Lower leg skin (tissue), 4 donors: ENCODE results near the gene PPP2R2B. TPM values are rescaled to one million over a fixed set of nuclear protein-coding genes. Genes with fewer than 3 reads are reported as not detected.

Experiments used
- DNase-seq, 2 donors: peaks; one replicate each; pipeline ENCODE4 v3.0.0-alpha.2; 2019; ENCODE audit warnings: low spot score in 2 of 2
- H3K4me3 ChIP-seq: fragments of 200-600 bp; sonication (generic); 2 replicates; pipeline ENCODE4 v1.5.1; 2017; ENCODE audit warnings: mild to moderate bottlenecking, low read depth; ENCODE audit not compliant: poor library complexity, severe bottlenecking
- POLR2A ChIP-seq, 2 donors: fragments of 450-650 bp; IDR thresholded peaks; one replicate each; pipeline ENCODE4 v1.6.1; 2016 to 2017; ENCODE audit warnings: antibody characterized with exemption in 2 of 2, mild to moderate bottlenecking in 1 of 2, moderate library complexity in 1 of 2
- WGBS, 2 donors: methylation state at CpG; one replicate each; pipeline ENCODE4 v1.1.5; 2018; 5-methylcytosine and 5-hydroxymethylcytosine counted together
- intact Hi-C: fragments of 100-400 bp; cut with DNase I; formaldehyde crosslinking; loops from one replicate; pipeline ENCODE4 v1.15.0; 2023; ENCODE audit warnings: low total_unique reads
- total RNA-seq, 4 donors: library from RNA; depleted of rRNA; stranded (reverse); fragments of >200 nt; gene quantifications; one replicate each; pipeline ENCODE4 v1.1.0, GENCODE V29; 2016
- TF ChIP-seq, protein P1 (sequence below), 3 donors: fragments of 450-650 bp; IDR thresholded peaks; one replicate each; pipeline ENCODE4 v1.5.1; 2016; ENCODE audit warnings: antibody characterized with exemption in 3 of 3, mild to moderate bottlenecking in 3 of 3, moderate library complexity in 2 of 3

Gene PPP2R2B
- total RNA-seq, 4 donors from 2014 or later, result 3.7 to 8.4 (median 4.5) TPM

- DNase-seq, result no peak
- H3K4me3 ChIP-seq, result no peak overlapping the region
- 69 to 73% methylated on average over 3 of the region's 3 CpGs for WGBS, 2 donors
- TF ChIP-seq, protein P1, sequence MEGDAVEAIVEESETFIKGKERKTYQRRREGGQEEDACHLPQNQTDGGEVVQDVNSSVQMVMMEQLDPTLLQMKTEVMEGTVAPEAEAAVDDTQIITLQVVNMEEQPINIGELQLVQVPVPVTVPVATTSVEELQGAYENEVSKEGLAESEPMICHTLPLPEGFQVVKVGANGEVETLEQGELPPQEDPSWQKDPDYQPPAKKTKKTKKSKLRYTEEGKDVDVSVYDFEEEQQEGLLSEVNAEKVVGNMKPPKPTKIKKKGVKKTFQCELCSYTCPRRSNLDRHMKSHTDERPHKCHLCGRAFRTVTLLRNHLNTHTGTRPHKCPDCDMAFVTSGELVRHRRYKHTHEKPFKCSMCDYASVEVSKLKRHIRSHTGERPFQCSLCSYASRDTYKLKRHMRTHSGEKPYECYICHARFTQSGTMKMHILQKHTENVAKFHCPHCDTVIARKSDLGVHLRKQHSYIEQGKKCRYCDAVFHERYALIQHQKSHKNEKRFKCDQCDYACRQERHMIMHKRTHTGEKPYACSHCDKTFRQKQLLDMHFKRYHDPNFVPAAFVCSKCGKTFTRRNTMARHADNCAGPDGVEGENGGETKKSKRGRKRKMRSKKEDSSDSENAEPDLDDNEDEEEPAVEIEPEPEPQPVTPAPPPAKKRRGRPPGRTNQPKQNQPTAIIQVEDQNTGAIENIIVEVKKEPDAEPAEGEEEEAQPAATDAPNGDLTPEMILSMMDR (IDR thresholded peaks at IDR 0.05), result no peak
- no peak for TF ChIP-seq POLR2A (IDR thresholded peaks at IDR 0.05)
- intact Hi-C loops, result no loop called here
These were observed 243.1 kb downstream of the PPP2R2B start for GRCh38 chr5:146635443-146635842.

DNA sequence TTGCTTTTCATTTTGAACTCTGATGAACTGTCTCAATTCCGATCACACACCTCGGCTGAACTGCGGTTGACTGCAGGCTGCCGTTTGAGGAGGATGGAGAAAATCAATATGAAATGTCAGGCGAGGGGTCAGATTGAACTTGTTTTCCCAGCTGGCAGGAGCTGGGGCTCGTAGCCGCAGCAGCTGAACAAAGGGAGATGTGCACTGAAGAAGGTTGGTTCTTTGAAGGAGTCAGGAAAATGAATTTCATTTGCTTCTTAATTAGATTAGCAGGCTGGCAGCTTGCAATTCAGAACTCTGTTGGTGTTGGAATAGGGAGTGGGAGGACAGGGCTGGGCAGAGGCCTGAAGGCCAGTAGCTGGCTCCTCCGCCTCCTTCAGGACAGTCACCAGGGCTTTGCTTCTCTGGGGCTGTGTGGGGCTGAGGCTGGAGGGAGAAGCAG lies 245.2 kb downstream of the PPP2R2B start:
- DNase-seq, result no peak
- intact Hi-C loops, result no loop called here
- WGBS, 2 donors, result 80% methylated on average over 8 of the region's 8 CpGs

GRCh38 chr5:146632620-146633322 lies 245.8 kb downstream of the PPP2R2B start:
- TF ChIP-seq POLR2A (IDR thresholded peaks at IDR 0.05), result no peak
- TF ChIP-seq, protein P1 (IDR thresholded peaks at IDR 0.05), result no peak
- H3K4me3 ChIP-seq, result no peak overlapping the region
- 84 to 85% methylated on average over 8 of the region's 8 CpGs for WGBS, 2 donors
- DNase-seq, result no peak
- intact Hi-C loops, result no loop called here

More for the DNA sequence above, 245.2 kb downstream of the PPP2R2B start:
- no peak overlapping the region for H3K4me3 ChIP-seq
- TF ChIP-seq, protein P1 (IDR thresholded peaks at IDR 0.05), result no peak
- TF ChIP-seq POLR2A (IDR thresholded peaks at IDR 0.05), result no peak

DNA sequence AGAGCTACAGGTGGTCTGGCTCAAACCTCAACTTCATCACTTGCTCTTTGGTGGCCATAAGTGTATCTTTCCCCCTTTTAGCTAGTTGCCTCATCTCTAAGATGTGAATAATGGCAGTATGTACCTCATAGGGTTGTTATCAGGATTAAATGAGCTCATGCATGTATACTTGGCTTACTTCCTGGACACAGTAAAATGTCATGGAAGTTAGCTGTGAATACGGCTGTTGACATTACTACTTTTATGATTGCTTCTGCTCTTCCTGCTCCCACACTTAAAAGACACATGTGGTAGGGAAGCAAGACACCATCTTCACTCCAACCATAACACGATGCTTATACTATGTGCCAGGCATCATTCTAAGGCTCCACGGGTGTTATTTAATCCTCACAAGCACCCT lies 248.1 kb downstream of the PPP2R2B start:
- intact Hi-C loops, result no loop called here
- DNase-seq, result no peak
- no peak overlapping the region for H3K4me3 ChIP-seq
- 72 to 79% methylated on average over 3 of the region's 3 CpGs for WGBS, 2 donors
- no peak for TF ChIP-seq POLR2A (IDR thresholded peaks at IDR 0.05)
- TF ChIP-seq, protein P1 (IDR thresholded peaks at IDR 0.05), result no peak

DNA sequence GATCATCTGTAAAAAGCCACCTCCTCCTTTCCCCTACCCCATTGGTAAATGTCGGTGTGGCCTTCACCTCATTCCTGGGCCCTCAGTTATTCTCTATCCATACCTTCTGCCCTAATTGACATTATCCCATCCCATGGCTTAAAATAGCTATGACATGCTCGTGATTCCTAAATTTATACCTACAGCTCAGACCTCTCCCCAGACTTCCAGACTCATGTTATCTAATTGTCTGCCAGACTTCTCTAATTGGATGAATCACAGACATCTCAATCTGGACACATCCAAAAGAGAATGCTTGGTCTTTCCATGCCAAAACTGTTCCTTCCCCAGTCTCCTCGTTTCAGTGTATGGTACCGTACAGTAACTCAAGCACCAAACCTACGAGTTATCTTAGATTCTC lies 249.6 kb downstream of the PPP2R2B start:
- 85 to 86% methylated on average over 5 of the region's 5 CpGs for WGBS, 2 donors
- H3K4me3 ChIP-seq, result no peak overlapping the region
- TF ChIP-seq POLR2A (IDR thresholded peaks at IDR 0.05), result no peak
- TF ChIP-seq, protein P1 (IDR thresholded peaks at IDR 0.05), result no peak
- intact Hi-C loops, result no loop called here
- no peak for DNase-seq

- no peak overlapping the region for H3K4me3 ChIP-seq
- DNase-seq, result no peak
- WGBS, 2 donors, result 65 to 73% methylated on average over 1 of the region's 1 CpG
- no peak for TF ChIP-seq POLR2A (IDR thresholded peaks at IDR 0.05)
- TF ChIP-seq, protein P1 (IDR thresholded peaks at IDR 0.05), result no peak
- intact Hi-C loops, result no loop called here
These were observed 251.6 kb downstream of the PPP2R2B start for GRCh38 chr5:146626936-146627335.
